A673 (cell line): ENCODE data around the gene LITAF. TPM values are rescaled to one million over a fixed set of nuclear protein-coding genes. Genes with fewer than 3 reads are reported as not detected.

ENCODE experiments used
- BruUV-seq: library from RNA; stranded (reverse); fragments of 400-500 nt; replicated peaks from 2 replicates; lab custom pipeline; 2021; lab: Mats Ljungman, UMichigan
- CTCF ChIA-PET: fragments of 300-600 bp; sonication (Branson Sonifier 250); formaldehyde crosslinking; loops from one replicate; lab custom pipeline; 2022; ENCODE audit warnings: antibody characterized with exemption; lab: Charles Lee
- POLR2A ChIA-PET: fragments of 300-600 bp; sonication (Branson Sonifier 250); formaldehyde crosslinking; loops from one replicate; lab custom pipeline; 2022; ENCODE audit warnings: antibody characterized with exemption; ENCODE audit not compliant: low non-redundant PET; lab: Charles Lee
- DNase-seq: peaks from one replicate; pipeline ENCODE4 v3.0.0-alpha.2; 2015; ENCODE audit warnings: low spot score
- H3K27ac ChIP-seq: fragments of 200-600 bp; sonication (generic); 2 replicates; pipeline ENCODE4 v1.5.1; 2016; ENCODE audit warnings: mixed run types, low read depth, mild to moderate bottlenecking, mixed read lengths, antibody characterized with exemption, low read length; ENCODE audit not compliant: poor library complexity, severe bottlenecking
- H3K27me3 ChIP-seq: fragments of 200-600 bp; sonication (generic); replicated peaks from 2 replicates; pipeline ENCODE4 v1.6.1; 2017; ENCODE audit warnings: mixed run types, low read depth, mild to moderate bottlenecking, mixed read lengths, antibody characterized with exemption, low read length; ENCODE audit not compliant: insufficient read depth, poor library complexity
- H3K36me3 ChIP-seq: fragments of 200-600 bp; sonication (generic); 2 replicates; pipeline ENCODE4 v1.6.1; 2016; ENCODE audit warnings: mixed run types, mild to moderate bottlenecking, mixed read lengths, antibody characterized with exemption, low read length; ENCODE audit not compliant: insufficient read depth, poor library complexity, severe bottlenecking
- H3K4me1 ChIP-seq: fragments of 200-600 bp; sonication (generic); 2 replicates; pipeline ENCODE4 v1.6.1; 2017; ENCODE audit warnings: mixed run types, mild to moderate bottlenecking, mixed read lengths, antibody characterized with exemption, low read length; ENCODE audit not compliant: insufficient read depth, poor library complexity, severe bottlenecking
- H3K4me3 ChIP-seq: fragments of 200-600 bp; sonication (generic); 2 replicates; pipeline ENCODE4 v1.5.1; 2016; ENCODE audit warnings: low read depth, mixed run types, mild to moderate bottlenecking, mixed read lengths, low read length; ENCODE audit not compliant: poor library complexity, severe bottlenecking
- H3K9me3 ChIP-seq: fragments of 200-600 bp; sonication (generic); 2 replicates; pipeline ENCODE4 v1.6.1; 2016; ENCODE audit warnings: mixed run types, low read depth, mild to moderate bottlenecking, mixed read lengths, antibody characterized with exemption, low read length; ENCODE audit not compliant: poor library complexity, severe bottlenecking
- CTCF ChIP-seq: fragments of 300-800, 200-600 bp; sonication (generic); conservative IDR thresholded peaks from 2 replicates; pipeline ENCODE4 v1.5.1; 2017; ENCODE audit warnings: low read depth, mild to moderate bottlenecking, antibody characterized with exemption, low read length, moderate library complexity, mixed read lengths
- EZH2 ChIP-seq: fragments of 200-600 bp; sonication (generic); IDR thresholded peaks from 2 replicates; pipeline ENCODE4 v1.6.1; 2017; ENCODE audit warnings: borderline replicate concordance, low read depth, mild to moderate bottlenecking, mixed read lengths, antibody characterized with exemption, low read length; ENCODE audit not compliant: poor library complexity, severe bottlenecking
- intact Hi-C: fragments of 100-400 bp; cut with micrococcal nuclease; formaldehyde crosslinking; loops from one replicate; pipeline ENCODE4 v1.10.0; 2022; ENCODE audit not compliant: unreplicated experiment
- total RNA-seq: library from RNA; stranded (reverse); gene quantifications from 2 replicates; pipeline ENCODE4 v1.2.3, GENCODE V29; 2021

LITAF gene
- total RNA-seq, 1 experiment from 2014 or later = 6.9 TPM

- no peak overlapping the region for H3K4me3 ChIP-seq
- H3K27ac ChIP-seq = no peak overlapping the region
- DNase-seq = no peak
- intact Hi-C loops = no loop called here
- H3K27me3 ChIP-seq = peaks cover 12% of the 10 kb centered on the region
- no TSS peak for BruUV-seq
- TF ChIP-seq CTCF (no peak), EZH2 (no peak)
- CTCF ChIA-PET = no interaction called here
- H3K36me3 ChIP-seq = no peaks in the 10 kb centered on the region
- H3K4me1 ChIP-seq = peaks cover 10% of the 10 kb centered on the region
- no peaks in the 10 kb centered on the region for H3K9me3 ChIP-seq
- POLR2A ChIA-PET = no interaction called here
Measured at GRCh38 chr16:11583166-11583565, 3.6 kb downstream of the LITAF start.

- ChIA-PET CTCF (interaction anchor here (0.6 kb wide), 1 partner anchor 13 kb away, joined by 3 read pairs; no protein-coding TSS in a partner anchor), POLR2A (no interaction called here)
- Histone ChIP-seq H3K27me3 (peaks cover 8% of the 10 kb centered on the region), H3K27ac (no peak overlapping the region), H3K36me3 (no peaks in the 10 kb centered on the region), H3K4me3 (no peak overlapping the region), H3K4me1 (peaks cover 10% of the 10 kb centered on the region), H3K9me3 (no peaks in the 10 kb centered on the region)
- no TSS peak for BruUV-seq
- no peak for DNase-seq
- intact Hi-C loops = no loop called here
- TF ChIP-seq EZH2 = no peak
- TF ChIP-seq CTCF = no peak
Measured at GRCh38 chr16:11582157-11582814, 4.4 kb downstream of the LITAF start.

GRCh38 chr16:11581678-11582077 is 5.0 kb downstream of the LITAF start:
- Histone ChIP-seq H3K4me3 (no peak overlapping the region), H3K27ac (no peak overlapping the region), H3K36me3 (no peaks in the 10 kb centered on the region), H3K9me3 (no peaks in the 10 kb centered on the region), H3K4me1 (peaks cover 10% of the 10 kb centered on the region), H3K27me3 (peaks cover 4% of the 10 kb centered on the region)
- TF ChIP-seq CTCF (no peak), EZH2 (no peak)
- CTCF ChIA-PET = interaction anchor here (0.6 kb wide), 1 partner anchor 12 kb away, joined by 3 read pairs; no protein-coding TSS in a partner anchor
- BruUV-seq = no TSS peak
- intact Hi-C loops = no loop called here
- POLR2A ChIA-PET = no interaction called here
- no peak for DNase-seq
